HG03460 (cell line): ENCODE results near the gene CSN3.

Source experiments
- ATAC-seq: cut with Tn5 transposase; IDR thresholded peaks from one replicate; pipeline ENCODE4 v1.9.1; 2021; ENCODE audit not compliant: unreplicated experiment

The CSN3 gene

GRCh38 chr4:70291341-70291740, 48.9 kb downstream of the CSN3 start:
- no peak for ATAC-seq

GRCh38 chr4:70297576-70297975, 55.2 kb downstream of the CSN3 start:
- ATAC-seq: no peak

GRCh38 chr4:70298051-70298450, 55.7 kb downstream of the CSN3 start:
- no peak for ATAC-seq

- no peak for ATAC-seq
Observed at GRCh38 chr4:70299643-70300042, 57.2 kb downstream of the CSN3 start.

- ATAC-seq: no peak
Observed at GRCh38 chr4:70300215-70300614, 57.8 kb downstream of the CSN3 start.
